Mesenchymal stem cell (in vitro differentiated cells and primary cell): ENCODE measurements around the gene AGBL5.

ENCODE experiments used
- DNase-seq: peaks from one replicate; pipeline ENCODE4 v3.0.0-alpha.2; 2013
- H2AFZ ChIP-seq: one replicate; pipeline ENCODE4 v1.6.1; 2013; ENCODE audit warnings: low read depth, mild to moderate bottlenecking, control low read depth, inconsistent platforms, low read length, moderate library complexity
- H2AK5ac ChIP-seq: 2 replicates; pipeline ENCODE4 v1.6.1; 2013; ENCODE audit warnings: low read length, moderate library complexity, mild to moderate bottlenecking, inconsistent platforms; ENCODE audit not compliant: severe bottlenecking
- H2BK120ac ChIP-seq: one replicate; pipeline ENCODE4 v1.6.1; 2013; ENCODE audit warnings: low read depth, mild to moderate bottlenecking, inconsistent platforms, low read length, moderate library complexity
- H2BK12ac ChIP-seq, 2 experiments: one replicate each; pipeline ENCODE4 v1.6.1; 2013; ENCODE audit warnings: inconsistent platforms in 2 of 2, low read length in 2 of 2, mild to moderate bottlenecking in 2 of 2, moderate library complexity in 2 of 2, control low read depth in 1 of 2
- H2BK15ac ChIP-seq: one replicate; pipeline ENCODE4 v1.6.1; 2013; ENCODE audit warnings: mild to moderate bottlenecking, low read depth, inconsistent platforms; ENCODE audit not compliant: poor library complexity, severe bottlenecking
- H2BK5ac ChIP-seq: 2 replicates; pipeline ENCODE4 v1.6.1; 2013; ENCODE audit warnings: low read depth, mild to moderate bottlenecking, low read length, control low read depth, inconsistent platforms; ENCODE audit not compliant: poor library complexity, severe bottlenecking
- H3K14ac ChIP-seq, 2 experiments: one replicate each; pipeline ENCODE4 v1.6.1; 2013; ENCODE audit warnings: inconsistent platforms in 2 of 2, low read length in 2 of 2, control low read depth in 1 of 2, mild to moderate bottlenecking in 1 of 2, moderate library complexity in 1 of 2
- H3K18ac ChIP-seq, 2 experiments: one replicate each; pipeline ENCODE4 v1.6.1; 2013; ENCODE audit warnings: inconsistent platforms in 2 of 2, low read length in 2 of 2, control low read depth in 1 of 2, low read depth in 1 of 2, mild to moderate bottlenecking in 1 of 2
- H3K23ac ChIP-seq, 2 experiments: one replicate each; pipeline ENCODE4 v1.6.1; 2013; ENCODE audit warnings: inconsistent platforms in 2 of 2, low read length in 2 of 2, mild to moderate bottlenecking in 2 of 2, moderate library complexity in 2 of 2, control low read depth in 1 of 2
- H3K27ac ChIP-seq: 2 replicates; pipeline ENCODE4 v1.5.1; 2013; ENCODE audit warnings: mild to moderate bottlenecking, moderate library complexity, low read length, control low read depth, inconsistent platforms; ENCODE audit not compliant: poor library complexity, severe bottlenecking
- H3K27me3 ChIP-seq, 2 experiments: 2 replicates each; pipeline versions ENCODE4 v1.6.1 to v1.7.0; 2013; ENCODE audit warnings: low read length in 2 of 2, mild to moderate bottlenecking in 2 of 2, moderate library complexity in 2 of 2, control low read depth in 1 of 2, inconsistent platforms in 1 of 2; ENCODE audit not compliant: control insufficient read depth in 1 of 2, insufficient read depth in 1 of 2
- H3K36me3 ChIP-seq, 2 experiments: 2 replicates each; pipeline versions ENCODE4 v1.6.1 to v1.7.0; 2013; ENCODE audit warnings: low read length in 2 of 2, control low read depth in 1 of 2, inconsistent platforms in 1 of 2, low read depth in 1 of 2, mild to moderate bottlenecking in 1 of 2; ENCODE audit not compliant: insufficient read depth in 2 of 2, control insufficient read depth in 1 of 2
- H3K4ac ChIP-seq, 2 experiments: one replicate each; pipeline ENCODE4 v1.6.1; 2013; ENCODE audit warnings: inconsistent platforms in 2 of 2, low read length in 2 of 2, mild to moderate bottlenecking in 2 of 2, moderate library complexity in 2 of 2, control low read depth in 1 of 2, low read depth in 1 of 2
- H3K4me1 ChIP-seq: 2 replicates; pipeline ENCODE4 v1.6.1; 2013; ENCODE audit warnings: low read depth, low read length, control low read depth; ENCODE audit not compliant: control insufficient read depth, insufficient read depth
- H3K4me2 ChIP-seq: 2 replicates; pipeline ENCODE4 v1.6.1; 2013; ENCODE audit warnings: low read length, mild to moderate bottlenecking, inconsistent platforms; ENCODE audit not compliant: poor library complexity, severe bottlenecking
- H3K4me3 ChIP-seq, 2 experiments: 2 replicates each; pipeline versions ENCODE4 v1.5.1 to v1.7.0; 2013; ENCODE audit warnings: low read length in 2 of 2, mild to moderate bottlenecking in 2 of 2, control low read depth in 1 of 2, low read depth in 1 of 2; ENCODE audit not compliant: insufficient read depth in 1 of 2
- H3K79me1 ChIP-seq: replicated peaks from 2 replicates; pipeline ENCODE4 v1.6.1; 2013; ENCODE audit warnings: mild to moderate bottlenecking, control low read depth, low read length, inconsistent platforms; ENCODE audit not compliant: poor library complexity, severe bottlenecking
- H3K9ac ChIP-seq: 2 replicates; pipeline ENCODE4 v1.7.0; 2013; ENCODE audit warnings: mild to moderate bottlenecking, low read length, moderate library complexity
- H3K9me3 ChIP-seq: 2 replicates; pipeline ENCODE4 v1.7.0; 2013; ENCODE audit warnings: mild to moderate bottlenecking, low read length; ENCODE audit not compliant: control insufficient read depth
- H4K8ac ChIP-seq: one replicate; pipeline ENCODE4 v1.6.1; 2013; ENCODE audit warnings: inconsistent platforms, mild to moderate bottlenecking, low read length, moderate library complexity
- H4K91ac ChIP-seq: one replicate; pipeline ENCODE4 v1.6.1; 2013; ENCODE audit warnings: mild to moderate bottlenecking, low read length, inconsistent platforms
- WGBS: methylation state at CpG from one replicate; pipeline ENCODE4 v1.1.7; 2013; ENCODE audit warnings: mixed read lengths; 5-methylcytosine and 5-hydroxymethylcytosine counted together

Gene AGBL5

DNA sequence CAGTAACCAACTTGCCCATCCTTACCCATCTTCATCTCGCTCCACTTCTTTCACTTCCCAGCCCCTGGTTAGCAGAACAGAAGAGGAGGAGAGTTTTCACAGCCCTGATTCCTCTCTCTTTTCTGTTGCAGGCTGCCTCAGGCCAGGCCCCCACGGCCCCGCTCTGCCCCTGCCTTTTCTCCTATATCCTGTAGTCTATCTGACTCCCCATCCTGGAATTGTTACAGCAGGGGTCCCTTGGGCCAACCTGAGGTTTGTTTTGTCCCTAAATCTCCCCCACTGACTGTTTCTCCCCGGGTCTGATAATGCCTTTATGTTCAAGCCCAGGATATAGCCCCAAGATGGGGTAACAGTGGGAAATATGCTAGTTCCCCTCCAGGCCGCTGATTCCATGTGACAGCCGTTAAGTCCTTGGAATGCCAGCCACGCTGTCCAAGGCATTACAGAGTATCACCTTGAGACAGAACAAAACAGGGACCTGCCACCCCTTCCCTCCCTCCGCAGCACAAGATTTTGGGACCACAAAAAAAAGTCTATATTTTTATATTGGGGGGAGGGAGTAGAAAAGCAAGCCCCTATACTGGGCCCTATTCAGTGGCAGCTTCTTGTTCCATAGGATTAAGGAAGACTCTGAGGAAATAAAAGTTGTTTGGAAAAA lies 18.6 kb downstream of the AGBL5 start:
- peak overlapping the region in 1 of 2 experiments; percentile 42 for H3K23ac ChIP-seq
- H2BK120ac ChIP-seq: no peak overlapping the region
- no peak overlapping the region for H3K27ac ChIP-seq
- H3K4ac ChIP-seq: peak overlapping the region in 1 of 2 experiments; percentile 64
- H3K18ac ChIP-seq: no peak overlapping the region
- H2BK12ac ChIP-seq: no peak overlapping the region
- no peak for DNase-seq
- peak overlapping the region; percentile 99 for H3K9ac ChIP-seq
- H4K91ac ChIP-seq: no peak overlapping the region
- H3K9me3 ChIP-seq: no peaks in the 10 kb centered on the region
- H4K8ac ChIP-seq: no peak overlapping the region
- H3K14ac ChIP-seq: no peak overlapping the region
- H3K36me3 ChIP-seq: peaks cover 32 to 51% of the 10 kb centered on the region in 2 experiments
- no peak overlapping the region for H2BK15ac ChIP-seq
- peak overlapping the region; percentile 80 for H3K4me2 ChIP-seq
- peak overlapping the region in 1 of 2 experiments; percentile 100 for H3K4me3 ChIP-seq
- H3K27me3 ChIP-seq: no peaks in the 10 kb centered on the region
- H2BK5ac ChIP-seq: no peak overlapping the region
- peaks cover 28% of the 10 kb centered on the region for H3K4me1 ChIP-seq
- 89% methylated on average over 6 of the region's 8 CpGs for WGBS
- peaks cover 16% of the 10 kb centered on the region for H3K79me1 ChIP-seq
- H2AFZ ChIP-seq: no peak overlapping the region
- peak overlapping the region; percentile 24 for H2AK5ac ChIP-seq

DNA sequence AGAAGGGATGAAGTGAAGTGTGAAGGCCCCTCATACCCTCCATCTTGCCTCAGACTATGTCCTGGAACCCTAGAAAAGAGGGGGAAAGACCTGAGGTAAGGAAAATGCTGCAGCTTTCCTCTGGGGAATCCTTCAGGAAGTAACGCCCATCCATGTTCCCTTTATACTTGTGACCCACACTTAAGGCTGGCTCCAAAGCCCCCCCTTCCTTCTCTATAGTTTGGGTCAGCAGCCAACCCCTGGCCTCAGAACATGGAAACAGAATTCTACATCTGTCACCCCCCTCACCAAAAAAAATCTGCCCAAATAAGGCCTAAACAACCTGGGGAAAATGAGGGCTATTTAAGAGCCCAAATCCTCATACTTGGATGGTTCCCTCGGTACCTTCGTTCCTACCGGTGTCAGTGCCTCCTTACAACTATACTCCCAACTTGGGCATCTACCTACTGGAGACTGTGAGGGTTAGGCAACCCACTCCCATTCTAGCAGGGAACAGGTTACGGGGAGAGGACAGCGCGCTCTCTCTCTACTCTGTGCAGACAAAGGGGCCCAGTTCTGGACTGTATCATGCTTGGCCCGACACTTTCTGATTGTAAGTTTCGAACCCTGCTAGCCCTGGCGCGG lies 19.3 kb downstream of the AGBL5 start:
- 8% methylated on average over 11 of the region's 11 CpGs for WGBS
- peak overlapping the region; percentile 73 for H2BK120ac ChIP-seq
- H3K23ac ChIP-seq: peak overlapping the region in 1 of 2 experiments; percentile 100
- peak overlapping the region; percentile 55 for H4K8ac ChIP-seq
- H3K9me3 ChIP-seq: no peaks in the 10 kb centered on the region
- H3K4me3 ChIP-seq: peak overlapping the region; percentile 89 to 100
- no peaks in the 10 kb centered on the region for H3K27me3 ChIP-seq
- peak overlapping the region; percentile 16 for H4K91ac ChIP-seq
- no peak overlapping the region for H2AFZ ChIP-seq
- H3K14ac ChIP-seq: peak overlapping the region in 1 of 2 experiments; percentile 45
- peak overlapping the region; percentile 40 to 90 for H2BK12ac ChIP-seq
- H2BK15ac ChIP-seq: no peak overlapping the region
- H3K9ac ChIP-seq: peak overlapping the region; percentile 99
- H3K4me2 ChIP-seq: peak overlapping the region; percentile 80
- H2BK5ac ChIP-seq: peak overlapping the region; percentile 46
- H3K4me1 ChIP-seq: peaks cover 28% of the 10 kb centered on the region
- H3K27ac ChIP-seq: peak overlapping the region; percentile 66
- H2AK5ac ChIP-seq: peak overlapping the region; percentile 75
- DNase-seq: no peak
- peaks cover 31 to 44% of the 10 kb centered on the region in 2 experiments for H3K36me3 ChIP-seq
- H3K4ac ChIP-seq: peak overlapping the region; percentile 64 to 99
- peak overlapping the region; percentile 95 for H3K18ac ChIP-seq
- H3K79me1 ChIP-seq: peaks cover 14% of the 10 kb centered on the region

- Histone ChIP-seq H2BK5ac (peak within 1 kb of the TSS; percentile 77), H3K79me1 (peaks cover 12% of the 10 kb centered on the region), H3K4me1 (peaks cover 28% of the 10 kb centered on the region), H2BK15ac (peak within 1 kb of the TSS; percentile 99), H3K14ac (peak within 1 kb of the TSS in 1 of 2 experiments; percentile 93), H3K27ac (peak within 1 kb of the TSS; percentile 68), H3K9me3 (no peaks in the 10 kb centered on the region), H2AFZ (peak within 1 kb of the TSS; percentile 56), H3K18ac (peak within 1 kb of the TSS; percentile 96 to 99), H3K9ac (peak within 1 kb of the TSS; percentile 99), H2BK120ac (peak within 1 kb of the TSS; percentile 92), H2BK12ac (peak within 1 kb of the TSS; percentile 40 to 90), H3K36me3 (peaks cover 30 to 37% of the 10 kb centered on the region in 2 experiments), H3K23ac (peak within 1 kb of the TSS in 1 of 2 experiments; percentile 100), H3K4me2 (peak within 1 kb of the TSS; percentile 90), H3K4me3 (peak within 1 kb of the TSS; percentile 89 to 100), H3K4ac (peak within 1 kb of the TSS; percentile 98 to 100), H2AK5ac (peak within 1 kb of the TSS; percentile 75), H4K91ac (peak within 1 kb of the TSS; percentile 99), H3K27me3 (no peaks in the 10 kb centered on the region), H4K8ac (peak within 1 kb of the TSS; percentile 98)
- DNase-seq: peak; percentile 94
- 0% methylated on average over 54 of the region's 86 CpGs for WGBS
Measured at GRCh38 chr2:27071277-27071989, 20.0 kb downstream of the AGBL5 start, which contains the start of gene OST4. OST4 (minus strand) TSS chr2:27071654.
